NOMO-1 treated with dmso at 0.1 percent for 144 hours (cell line): Measurements from ENCODE around the gene ST3GAL3.

Source experiments
- DNase-seq: peaks from one replicate; lab custom pipeline; 2025; ENCODE audit not compliant: unreplicated experiment; lab: John Stamatoyannopoulos, UW

ST3GAL3 gene

DNA sequence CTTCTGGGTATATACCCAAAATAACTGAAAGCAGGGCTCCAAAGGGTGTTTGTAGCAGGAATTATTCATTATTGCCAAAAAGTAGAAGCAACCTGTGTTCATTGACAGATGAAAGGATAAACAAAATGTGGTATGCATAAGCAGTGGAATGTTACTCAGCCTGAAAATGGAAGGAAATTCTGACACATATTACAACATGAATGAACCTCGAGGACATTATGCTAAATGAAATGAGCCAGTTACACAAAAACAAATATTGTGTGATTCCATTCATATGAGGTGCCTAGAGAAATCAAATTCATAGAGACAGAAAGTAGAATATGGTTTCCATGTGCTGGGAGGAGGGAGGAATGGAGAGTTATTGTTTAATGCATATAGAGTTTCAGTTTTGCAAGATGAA lies 140.0 kb downstream of the ST3GAL3 start:
- DNase-seq = no peak

DNA sequence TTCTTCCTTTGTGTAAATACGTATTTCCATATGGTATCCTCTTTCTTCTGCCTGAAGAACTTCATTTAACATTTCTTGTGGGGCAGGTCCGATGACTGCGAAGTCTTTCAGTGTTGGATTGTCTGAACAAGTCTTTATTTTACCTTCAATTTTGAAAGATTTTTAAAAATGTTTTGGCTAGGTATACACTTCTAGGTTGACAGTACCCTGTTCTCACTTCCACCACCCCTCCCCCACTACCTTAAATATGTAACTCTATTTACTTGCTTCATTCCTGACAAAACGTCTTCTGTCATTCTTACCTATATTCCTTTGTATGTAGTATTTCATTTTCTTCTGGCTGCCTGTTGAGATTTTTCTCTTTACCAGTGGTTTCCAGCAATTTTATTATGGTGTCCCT lies 140.5 kb downstream of the ST3GAL3 start:
- no peak for DNase-seq

DNA sequence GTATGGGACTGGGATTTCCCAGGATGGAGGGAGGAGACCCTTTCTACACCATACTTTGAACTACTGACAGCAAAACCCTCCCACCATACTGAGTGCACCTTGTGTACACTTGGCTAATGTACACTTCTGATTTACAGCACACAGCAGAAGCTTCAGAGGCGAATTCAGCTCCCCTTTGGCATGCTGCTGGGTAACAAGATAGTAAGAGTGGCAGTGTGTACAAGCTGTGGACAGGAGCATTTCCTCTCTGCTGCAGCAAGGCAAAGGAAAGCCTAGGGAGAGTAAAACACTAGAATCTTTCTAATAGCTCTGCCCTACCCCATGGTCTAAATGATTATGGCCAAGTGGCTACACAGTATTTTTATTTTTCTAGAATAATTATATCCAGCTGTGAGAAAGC lies 142.3 kb downstream of the ST3GAL3 start:
- no peak for DNase-seq

DNA sequence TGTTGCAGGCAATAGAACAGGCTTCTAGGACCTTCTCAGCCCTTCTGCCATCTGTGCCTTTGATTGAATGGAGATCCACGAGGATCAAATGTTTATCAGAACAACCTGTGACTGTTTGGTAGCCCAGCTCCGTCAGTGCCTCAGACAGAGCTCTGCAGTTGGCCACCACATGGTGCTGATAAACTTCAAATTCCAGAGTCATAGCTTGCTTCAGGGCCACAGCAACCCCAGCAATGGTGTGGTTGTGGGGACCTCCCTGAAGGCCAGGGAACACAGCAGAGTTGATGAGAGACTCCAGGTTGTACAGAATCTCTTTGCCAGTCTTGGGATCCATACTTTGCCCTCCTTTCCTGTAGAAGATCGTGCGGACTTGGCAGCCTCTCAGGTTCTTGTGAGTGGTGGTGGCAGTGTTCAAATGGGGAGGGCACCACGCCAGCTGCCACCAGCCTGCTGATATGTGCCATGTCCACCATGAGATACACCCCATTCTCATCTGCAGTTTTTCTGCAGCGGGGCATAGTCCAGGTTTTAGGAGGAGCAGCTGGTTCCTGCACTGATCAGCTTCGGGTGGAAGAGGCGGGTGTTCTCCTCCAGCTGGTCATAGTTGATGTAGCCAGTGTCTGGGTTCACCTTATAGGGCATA lies 143.4 kb downstream of the ST3GAL3 start:
- DNase-seq = no peak

DNA sequence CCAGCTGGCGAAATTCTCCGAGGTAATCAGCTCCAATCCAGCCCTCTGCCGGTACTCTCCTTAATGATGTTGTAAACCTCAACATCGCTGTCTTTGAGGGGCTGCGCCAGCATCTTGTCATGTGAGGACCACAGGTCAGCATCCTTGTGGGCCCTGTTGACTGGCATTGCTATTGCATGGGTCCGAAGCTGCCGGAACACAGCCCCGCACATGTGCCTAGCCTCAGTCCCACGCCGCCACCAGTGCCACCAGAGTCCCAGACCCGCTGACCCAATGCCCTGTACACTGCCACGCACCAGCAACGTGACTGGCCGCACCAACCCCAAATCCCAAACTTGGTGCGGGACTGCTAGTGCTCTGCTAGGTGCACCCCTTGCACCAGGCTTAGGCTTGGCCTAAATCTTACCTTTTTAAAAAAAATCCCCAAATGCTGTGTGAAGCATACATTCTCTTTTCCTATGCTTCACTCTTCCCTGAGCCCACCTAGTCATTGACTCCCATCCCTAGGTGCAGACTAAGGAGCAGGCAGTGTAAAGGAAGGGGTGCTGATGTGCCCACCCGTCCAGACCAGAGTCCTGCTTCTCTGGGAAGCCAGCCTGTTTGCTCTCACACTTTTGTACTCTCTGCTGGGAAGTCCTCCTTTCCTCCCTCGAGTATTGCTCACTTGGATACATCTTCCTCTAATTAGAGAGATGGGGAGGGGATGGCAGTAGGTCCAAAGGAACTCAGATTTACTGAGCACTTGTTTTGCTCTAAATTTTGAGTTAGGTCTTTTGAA lies 144.4 kb downstream of the ST3GAL3 start:
- no peak for DNase-seq

DNA sequence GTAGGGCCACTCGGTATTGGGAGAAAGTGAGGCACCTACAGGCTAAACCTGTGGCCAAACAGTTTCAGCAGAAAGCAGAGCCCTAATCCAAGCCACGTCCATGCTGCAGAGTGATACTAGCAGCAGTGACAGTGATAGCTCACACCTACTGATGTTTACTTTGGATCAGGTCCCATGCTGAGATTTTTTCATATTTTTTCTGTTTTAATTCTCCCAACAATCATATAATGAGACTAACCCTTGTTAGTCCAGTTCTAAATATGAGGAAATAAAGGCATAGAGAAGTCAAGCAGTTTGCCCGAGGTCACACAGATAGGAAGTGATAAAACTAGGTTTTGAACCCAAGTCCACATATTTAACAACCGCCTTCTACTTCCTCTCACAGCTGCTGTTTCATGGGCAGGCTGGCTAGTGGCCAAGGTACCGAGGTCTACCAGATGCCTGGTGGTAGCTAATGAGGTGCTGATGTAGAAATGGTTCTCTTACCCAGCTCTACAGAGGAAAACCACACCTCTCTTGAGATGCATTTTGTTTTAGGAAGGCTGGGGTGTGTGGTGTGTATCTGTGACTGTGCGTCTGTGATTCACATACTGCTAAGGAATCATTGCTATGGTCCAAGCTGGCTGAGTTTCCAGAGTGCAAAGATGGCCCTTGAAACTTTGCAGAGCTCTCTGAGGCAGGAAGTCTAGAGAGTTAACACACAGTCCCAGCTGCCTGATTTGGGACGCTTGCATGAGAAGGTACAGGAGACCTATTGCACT lies 146.0 kb downstream of the ST3GAL3 start:
- peak; percentile 74 for DNase-seq

DNA sequence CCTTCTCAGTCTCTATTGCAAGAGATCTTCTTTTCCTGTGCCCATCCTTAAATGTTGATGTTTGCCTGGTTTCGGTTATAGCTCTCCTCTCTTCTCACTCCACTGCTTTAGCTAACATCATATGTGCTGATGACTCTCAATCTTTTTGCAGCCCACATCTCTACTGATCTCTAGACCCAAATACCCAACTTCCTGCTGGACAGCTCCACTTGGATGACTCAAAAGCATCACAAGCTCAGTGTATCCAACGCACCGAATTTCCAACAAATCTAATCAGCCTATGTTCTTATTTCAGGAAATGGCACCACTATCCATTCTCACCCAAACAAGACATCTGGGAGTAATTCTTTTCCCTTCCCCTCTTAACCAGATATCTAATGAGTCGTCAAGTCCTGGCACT lies 147.1 kb downstream of the ST3GAL3 start:
- DNase-seq = no peak

DNA sequence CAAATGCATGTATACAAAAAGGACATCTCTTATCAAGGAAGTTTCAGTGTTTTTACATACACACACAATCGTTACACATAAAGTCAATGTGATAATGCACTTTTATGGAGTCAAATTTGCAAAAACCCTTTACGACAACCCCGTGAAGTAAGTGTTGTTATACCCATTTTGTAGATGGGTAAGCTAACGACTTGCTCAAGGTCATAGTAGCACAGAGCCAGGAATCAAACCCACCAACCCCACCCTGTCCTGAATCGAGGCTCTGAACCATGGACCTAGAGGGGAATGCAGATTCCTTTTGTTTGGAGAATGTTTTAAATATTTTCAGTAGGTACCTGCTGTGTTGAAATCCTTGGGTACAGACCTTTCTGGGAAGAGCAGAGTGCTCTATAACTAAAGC lies 148.9 kb downstream of the ST3GAL3 start:
- DNase-seq = no peak

DNA sequence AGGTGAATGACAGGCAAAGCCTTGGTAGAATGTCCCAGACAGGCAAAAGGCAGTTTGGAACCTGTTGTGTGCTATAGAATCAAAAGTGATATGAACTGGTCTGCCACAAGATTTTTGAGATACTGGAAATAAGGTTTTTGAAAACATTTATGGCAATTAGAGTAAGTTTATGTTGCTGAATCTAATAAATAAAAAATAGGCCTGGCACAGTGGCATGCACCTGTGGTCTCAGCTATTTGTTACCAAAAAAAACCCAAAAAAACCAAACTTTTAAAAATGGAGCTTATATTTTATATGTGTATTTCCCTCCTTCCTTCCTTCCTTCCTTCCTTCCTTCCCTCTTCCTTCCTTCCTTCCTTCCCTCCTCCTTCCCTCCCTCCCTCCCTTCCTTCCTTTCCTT lies 149.8 kb downstream of the ST3GAL3 start:
- no peak for DNase-seq

DNA sequence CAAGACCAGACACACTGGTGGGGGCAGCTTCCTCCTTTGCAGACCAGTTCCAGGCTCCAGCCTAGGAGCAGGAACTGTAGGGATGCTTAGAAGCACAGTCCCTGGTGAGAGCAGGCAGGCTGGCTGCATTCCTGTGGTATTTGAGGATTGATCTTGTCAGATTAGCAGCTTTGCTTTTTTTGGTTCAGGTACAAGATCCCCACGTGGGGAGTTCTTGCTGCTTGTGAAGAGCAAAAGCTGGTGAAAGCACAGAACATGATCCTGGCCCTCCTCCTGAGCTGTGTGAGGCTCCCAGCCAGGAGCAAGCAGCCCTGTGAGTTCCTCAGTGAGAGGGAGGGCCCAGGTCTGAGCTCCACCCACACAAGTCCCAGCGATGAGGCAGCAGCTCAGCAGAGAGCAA lies 151.0 kb downstream of the ST3GAL3 start:
- DNase-seq = no peak

DNA sequence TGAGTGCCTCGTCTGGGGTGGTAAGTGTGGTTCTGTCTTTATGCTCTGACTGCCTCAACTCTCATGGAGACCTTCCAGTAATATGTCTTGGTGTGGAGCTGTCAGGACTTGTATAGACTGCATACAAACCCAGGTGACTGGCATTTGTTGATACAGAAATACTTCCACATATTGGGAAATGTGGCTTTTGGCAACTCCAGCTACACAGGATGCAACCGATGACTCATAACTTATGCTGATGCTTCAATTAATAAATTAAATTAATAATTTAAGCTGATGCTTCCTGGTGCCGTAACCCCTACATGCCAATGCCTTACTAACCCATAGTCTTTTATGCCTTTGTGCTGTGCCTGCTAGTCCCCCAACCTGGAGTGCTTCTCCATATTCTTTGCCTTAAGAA lies 154.0 kb downstream of the ST3GAL3 start:
- DNase-seq = no peak

DNA sequence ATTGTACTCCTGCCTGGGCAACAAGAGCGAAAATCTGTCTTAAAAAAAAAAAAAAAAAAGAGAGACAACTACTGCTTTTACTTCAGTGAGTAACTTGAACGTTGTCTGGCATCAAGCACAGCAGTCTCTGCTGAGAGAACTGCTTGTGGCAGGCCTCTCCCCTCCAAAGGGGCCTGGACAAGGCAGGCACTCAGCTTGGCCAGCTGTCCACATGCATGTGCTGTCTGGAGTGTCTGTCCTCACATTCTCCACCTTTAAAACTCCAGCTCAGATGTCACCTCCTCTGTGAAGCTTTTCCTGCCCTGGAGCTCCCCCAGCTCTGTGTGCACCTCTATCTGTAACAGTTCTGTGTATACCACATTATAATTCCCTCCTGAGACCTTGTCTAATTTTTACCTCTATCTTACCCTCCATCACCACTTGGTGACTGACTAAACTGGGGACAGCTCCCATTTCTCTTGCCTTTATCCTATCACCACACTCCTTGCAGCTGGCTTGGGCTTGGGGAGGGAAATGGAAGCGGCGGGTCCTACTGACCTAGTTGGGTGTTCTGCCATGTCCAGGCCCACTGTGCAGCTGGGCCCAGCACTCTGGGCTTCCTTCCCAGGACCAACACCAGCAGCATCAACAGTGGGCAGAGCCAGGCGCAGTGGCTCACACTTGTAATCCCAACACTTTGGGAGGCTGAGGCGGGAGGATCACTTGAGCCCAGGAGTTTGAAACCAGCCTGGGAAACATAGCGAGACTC lies 154.8 kb downstream of the ST3GAL3 start:
- no peak for DNase-seq

DNA sequence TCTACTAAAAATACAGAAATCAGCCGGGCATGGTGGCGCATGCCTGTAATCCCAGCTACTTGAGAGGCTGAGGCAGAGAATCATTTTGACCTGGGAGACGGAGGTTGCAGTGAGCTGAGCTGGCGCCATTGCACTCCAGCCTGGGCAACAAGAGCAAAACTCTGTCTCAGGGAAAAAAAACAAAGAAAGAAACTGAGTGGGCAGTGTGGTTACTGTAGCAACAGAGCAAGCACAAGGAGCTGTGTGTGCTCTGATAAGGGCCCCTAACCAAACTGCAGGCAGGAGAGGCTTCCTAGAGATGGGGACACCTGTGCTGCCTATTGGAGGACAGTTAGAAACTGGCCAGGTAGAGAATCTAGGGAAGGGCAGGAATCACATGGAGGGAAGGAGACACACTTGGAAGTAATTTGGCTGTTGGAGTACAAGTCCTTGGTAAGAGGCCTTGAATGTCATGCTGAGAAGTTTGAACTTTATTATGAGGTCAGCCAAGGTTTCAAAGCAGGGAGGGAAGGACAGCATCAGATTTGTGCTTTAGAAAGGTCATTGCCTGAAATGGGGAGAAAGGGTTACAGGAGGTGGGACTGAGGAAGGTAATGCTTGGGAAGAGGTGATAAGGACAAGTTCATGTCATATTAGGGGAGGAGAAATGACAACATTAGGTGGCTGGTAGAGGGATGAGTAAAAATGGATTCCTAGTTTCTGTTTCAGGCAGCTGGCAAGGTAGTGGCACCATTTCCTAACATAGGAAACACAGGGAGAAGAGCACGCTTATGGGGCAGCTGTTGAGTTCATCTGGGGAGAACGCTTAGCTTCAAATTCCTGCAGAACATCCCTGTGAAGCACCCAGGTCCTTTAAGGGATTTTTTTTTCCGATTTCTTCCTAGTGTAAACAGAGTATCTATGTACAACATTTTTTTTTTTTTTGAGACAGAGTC lies 157.0 kb downstream of the ST3GAL3 start:
- no peak for DNase-seq

DNA sequence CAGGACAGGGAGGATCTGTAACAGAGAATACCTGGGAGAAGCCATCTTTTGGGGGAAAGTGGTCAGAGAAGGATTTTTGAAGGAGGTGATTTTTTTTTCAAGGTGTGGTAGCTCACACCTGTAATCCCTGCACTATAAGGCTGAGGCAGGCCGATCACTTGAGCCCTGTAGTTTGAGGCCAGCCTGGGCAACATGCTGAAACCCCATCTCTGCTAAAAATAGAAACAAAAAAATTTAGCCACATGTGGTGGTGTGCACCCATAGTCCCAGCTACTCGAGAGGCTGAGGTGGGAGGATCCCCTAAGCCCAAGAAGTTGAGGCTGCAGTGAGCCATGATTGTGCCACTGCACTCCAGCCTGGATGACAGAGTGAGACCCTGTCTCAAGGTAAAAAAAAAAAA lies 158.9 kb downstream of the ST3GAL3 start:
- DNase-seq = no peak

DNA sequence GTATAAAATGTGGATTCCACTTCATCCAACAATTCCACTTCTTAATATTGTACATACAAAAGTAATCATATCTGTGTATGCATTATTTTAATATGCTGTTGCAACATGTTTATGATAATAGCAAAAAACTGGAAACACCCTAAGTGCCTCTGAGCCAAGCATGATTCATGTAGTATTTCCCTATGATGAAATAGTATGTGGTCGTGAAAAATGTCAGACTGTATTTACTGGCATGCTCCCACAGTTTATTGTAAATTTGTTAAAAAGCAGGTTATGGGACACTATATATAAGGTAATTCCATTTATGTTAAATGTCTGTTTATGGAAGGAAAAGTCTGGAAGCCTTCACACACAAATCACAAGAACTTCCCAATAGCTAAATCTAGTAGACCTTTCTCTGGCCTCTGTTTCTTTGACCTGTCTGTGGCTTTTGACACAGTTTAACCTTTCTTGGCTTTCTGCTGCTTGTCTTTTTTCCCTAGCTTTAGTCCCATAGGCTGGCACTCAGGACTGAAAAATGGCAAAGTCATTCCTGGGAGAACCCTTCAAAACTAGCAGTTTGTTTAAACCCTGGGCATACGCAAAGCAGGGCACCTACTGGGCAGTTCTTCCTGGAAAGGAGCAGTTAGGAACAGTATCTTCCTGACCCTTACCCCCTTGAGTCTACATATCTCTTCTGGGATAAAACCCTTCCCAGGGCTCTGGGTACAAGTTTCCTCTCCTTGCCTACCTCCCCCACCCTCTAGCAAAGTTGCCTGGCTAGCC lies 160.8 kb downstream of the ST3GAL3 start:
- DNase-seq = no peak

DNA sequence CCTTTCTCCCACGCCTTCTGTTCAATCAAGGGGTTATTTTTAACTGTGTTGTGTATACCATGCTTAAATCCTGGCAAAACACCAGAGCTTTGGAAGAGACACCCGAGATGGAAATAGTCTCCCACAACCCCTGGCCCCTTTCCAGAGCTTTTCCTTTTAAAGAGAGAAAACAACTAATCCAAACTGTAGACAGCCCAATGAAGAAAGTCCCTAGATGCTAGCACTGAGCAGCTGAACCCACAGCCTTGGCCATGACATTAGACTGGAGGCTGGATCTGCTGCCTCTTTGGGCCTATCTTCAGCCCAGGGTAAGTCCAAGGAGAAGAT lies 161.4 kb downstream of the ST3GAL3 start:
- no peak for DNase-seq

DNA sequence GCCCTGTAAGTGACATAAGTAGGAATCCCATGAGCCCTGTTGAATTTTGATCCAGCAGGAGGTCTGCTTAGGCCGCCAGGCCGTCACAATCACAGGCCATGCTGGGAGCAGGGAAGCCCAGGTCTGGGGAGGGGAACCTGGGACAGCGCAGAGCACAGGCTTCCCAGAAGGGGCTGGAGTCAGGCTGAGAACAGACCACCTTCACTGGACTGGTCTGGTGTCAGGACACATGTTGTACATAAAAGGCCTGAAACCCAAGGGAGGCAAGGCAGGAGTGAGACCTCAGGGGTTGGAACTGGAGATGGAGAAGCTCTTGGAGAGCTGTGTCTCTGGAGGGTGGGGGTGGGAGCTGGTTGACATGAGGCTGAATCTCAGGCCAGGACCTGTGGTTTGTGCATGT lies 163.0 kb downstream of the ST3GAL3 start:
- no peak for DNase-seq

DNA sequence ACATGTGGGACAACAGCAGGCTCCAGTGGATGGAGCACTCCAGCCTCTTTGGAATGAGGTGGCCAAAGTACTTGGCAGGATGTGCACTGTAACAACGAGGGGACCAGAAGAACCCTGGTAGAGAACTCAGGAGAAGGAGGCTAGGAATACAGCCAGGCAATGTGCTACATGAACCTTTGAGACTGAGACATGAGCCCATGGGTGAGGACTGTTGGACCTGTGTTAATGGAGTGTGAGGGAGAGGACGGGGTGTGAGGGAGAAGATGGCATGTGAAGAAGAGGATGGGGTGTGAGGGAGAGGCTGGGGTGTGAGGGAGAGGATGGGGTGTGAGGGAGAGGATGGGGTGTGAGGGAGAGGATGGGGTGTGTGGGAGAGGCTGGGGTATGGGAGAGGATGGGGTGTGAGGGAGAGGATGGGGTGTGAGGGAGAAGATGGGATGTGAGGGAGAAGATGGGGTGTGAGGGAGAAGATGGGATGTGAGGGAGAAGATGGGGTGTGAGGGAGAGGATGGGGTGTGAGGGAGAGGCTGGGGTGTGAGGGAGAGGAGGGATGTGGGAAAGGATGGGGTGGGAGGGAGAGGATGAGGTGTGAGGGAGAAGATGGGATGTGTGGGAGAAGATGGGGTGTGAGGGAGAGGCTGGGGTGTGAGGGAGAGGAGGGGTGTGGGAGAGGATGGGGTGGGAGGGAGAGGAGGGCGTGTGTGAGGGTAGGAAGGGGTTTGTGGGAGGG lies 164.0 kb downstream of the ST3GAL3 start:
- no peak for DNase-seq

DNA sequence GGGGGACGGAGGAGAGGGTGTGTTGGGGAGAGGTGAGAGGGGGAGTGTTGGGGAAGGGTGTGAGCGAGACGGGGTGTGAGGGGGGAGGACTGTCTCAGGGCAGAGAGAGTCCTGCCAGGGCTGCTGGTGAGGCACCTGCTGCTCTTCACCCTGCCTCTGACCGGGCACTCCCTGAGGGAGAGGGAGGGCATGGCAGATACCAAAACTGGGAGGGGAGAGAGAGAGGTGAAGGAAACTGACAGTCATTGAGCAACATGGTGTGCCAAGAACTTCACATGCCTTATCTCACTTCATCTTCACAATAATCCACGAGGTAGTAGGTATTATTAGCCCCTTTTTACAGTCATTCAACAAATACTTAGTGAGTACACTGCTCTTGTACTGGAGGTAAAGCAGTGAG lies 164.9 kb downstream of the ST3GAL3 start:
- DNase-seq = no peak
